WTC11 (cell line): ENCODE measurements around the gene LVRN. TPM values are rescaled to one million over a fixed set of nuclear protein-coding genes. Genes with fewer than 3 reads are reported as not detected.

Source experiments
- ATAC-seq: fragments of 200-7000 bp; cut with Tn5 transposase; 2 replicates; pipeline ENCODE4 v1.10.0; 2021; ENCODE audit warnings: mild to moderate bottlenecking, moderate library complexity
- CTCF ChIA-PET: fragments of 300-600 bp; sonication (Branson Sonifier 250); formaldehyde crosslinking; loops from one replicate; lab custom pipeline; 2021; ENCODE audit warnings: antibody characterized with exemption; lab: Charles Lee
- POLR2A ChIA-PET: fragments of 350-600 bp; sonication (Branson Sonifier 250); formaldehyde crosslinking; loops from one replicate; lab custom pipeline; 2021; ENCODE audit warnings: antibody characterized with exemption; lab: Charles Lee
- DNase-seq: peaks from one replicate; pipeline ENCODE4 v3.0.0; 2021; ENCODE audit warnings: low spot score
- H3K27ac Mint-ChIP-seq: 2 replicates; pipeline ENCODE4 v1.8.0; 2021; ENCODE audit warnings: mixed read lengths
- H3K27me3 Mint-ChIP-seq: 2 replicates; pipeline ENCODE4 v1.8.0; 2021; ENCODE audit warnings: low read depth, mild to moderate bottlenecking, moderate library complexity, mixed read lengths
- H3K36me3 Mint-ChIP-seq: 2 replicates; pipeline ENCODE4 v1.8.0; 2021; ENCODE audit warnings: mixed read lengths
- H3K4me1 Mint-ChIP-seq: 2 replicates; pipeline ENCODE4 v1.8.0; 2022; ENCODE audit warnings: mixed read lengths
- H3K4me3 Mint-ChIP-seq: 2 replicates; pipeline ENCODE4 v1.8.0; 2021; ENCODE audit warnings: mild to moderate bottlenecking, moderate library complexity, mixed read lengths
- H3K9me3 Mint-ChIP-seq: 2 replicates; pipeline ENCODE4 v1.8.0; 2021; ENCODE audit warnings: mixed read lengths
- CREB1 ChIP-seq: sonication (generic); formaldehyde crosslinking; IDR thresholded peaks from 2 replicates; pipeline ENCODE4 v1.8.0; 2023; ENCODE audit warnings: mild to moderate bottlenecking, missing genetic modification reagents
- GABPB1 ChIP-seq: sonication (generic); formaldehyde crosslinking; IDR thresholded peaks from 2 replicates; pipeline ENCODE4 v1.8.1; 2023; ENCODE audit warnings: mild to moderate bottlenecking, missing genetic modification reagents
- HMGA2 ChIP-seq: fragments of 250-450 bp; sonication (Bioruptor Pico); IDR thresholded peaks from 2 replicates; pipeline ENCODE4 v1.4.0; 2021; ENCODE audit warnings: mild to moderate bottlenecking, moderate library complexity
- HMGXB4 ChIP-seq: sonication (generic); formaldehyde crosslinking; IDR thresholded peaks from 2 replicates; pipeline ENCODE4 v1.8.1; 2023; ENCODE audit warnings: mild to moderate bottlenecking, moderate library complexity, missing genetic modification reagents
- IRF1 ChIP-seq: sonication (generic); formaldehyde crosslinking; IDR thresholded peaks from 2 replicates; pipeline ENCODE4 v1.8.0; 2023; ENCODE audit warnings: missing genetic modification reagents
- IRF2 ChIP-seq: sonication (generic); formaldehyde crosslinking; IDR thresholded peaks from 2 replicates; pipeline ENCODE4 v1.8.0; 2022; ENCODE audit warnings: low read depth, missing genetic modification reagents, borderline replicate concordance
- MLX ChIP-seq: sonication (generic); formaldehyde crosslinking; IDR thresholded peaks from 2 replicates; pipeline ENCODE4 v1.8.1; 2023; ENCODE audit warnings: mild to moderate bottlenecking, missing genetic modification reagents, moderate library complexity
- NFYB ChIP-seq: sonication (generic); formaldehyde crosslinking; conservative IDR thresholded peaks from 2 replicates; pipeline ENCODE4 v1.8.0; 2022; ENCODE audit warnings: low read depth, missing genetic modification reagents
- NR2C2 ChIP-seq: sonication (generic); formaldehyde crosslinking; IDR thresholded peaks from 2 replicates; pipeline ENCODE4 v1.8.0; 2022; ENCODE audit warnings: mild to moderate bottlenecking, missing genetic modification reagents
- OVOL2 ChIP-seq: fragments of 250-450 bp; sonication (Bioruptor Pico); IDR thresholded peaks from 2 replicates; pipeline ENCODE4 v1.9.0; 2021; ENCODE audit warnings: mild to moderate bottlenecking, borderline replicate concordance
- SMAD3 ChIP-seq: sonication (generic); formaldehyde crosslinking; IDR thresholded peaks from 2 replicates; pipeline ENCODE4 v1.8.0; 2022; ENCODE audit warnings: missing genetic modification reagents, mild to moderate bottlenecking, borderline replicate concordance
- SMAD4 ChIP-seq: sonication (generic); formaldehyde crosslinking; IDR thresholded peaks from 2 replicates; pipeline ENCODE4 v1.8.0; 2022; ENCODE audit warnings: mild to moderate bottlenecking, missing genetic modification reagents
- TEAD4 ChIP-seq: sonication (generic); formaldehyde crosslinking; IDR thresholded peaks from 2 replicates; pipeline ENCODE4 v1.8.0; 2022; ENCODE audit warnings: mild to moderate bottlenecking, missing genetic modification reagents
- ZNF121 ChIP-seq: sonication (generic); formaldehyde crosslinking; IDR thresholded peaks from 2 replicates; pipeline ENCODE4 v1.8.0; 2023; ENCODE audit warnings: missing genetic modification reagents
- ZNF219 ChIP-seq: sonication (generic); formaldehyde crosslinking; IDR thresholded peaks from 2 replicates; pipeline ENCODE4 v1.8.0; 2023; ENCODE audit warnings: missing genetic modification reagents, mild to moderate bottlenecking, borderline replicate concordance
- total RNA-seq: library from RNA; stranded (reverse); gene quantifications from 3 replicates; pipeline ENCODE4 v1.2.3, GENCODE V29; 2021
- TF ChIP-seq, protein P1 (sequence below): sonication (generic); formaldehyde crosslinking; IDR thresholded peaks from 2 replicates; pipeline ENCODE4 v1.8.0; 2022; ENCODE audit warnings: mild to moderate bottlenecking, missing genetic modification reagents
- TF ChIP-seq, protein P2 (sequence below): sonication (generic); formaldehyde crosslinking; IDR thresholded peaks from 2 replicates; pipeline ENCODE4 v1.8.1; 2023; ENCODE audit warnings: mild to moderate bottlenecking, missing genetic modification reagents, moderate library complexity
- TF ChIP-seq, protein P3 (sequence below): fragments of 250-450 bp; sonication (Bioruptor Pico); IDR thresholded peaks from 2 replicates; pipeline ENCODE4 v2.1.2; 2022; ENCODE audit warnings: mild to moderate bottlenecking, moderate library complexity
- TF ChIP-seq, protein P4 (sequence below): sonication (generic); formaldehyde crosslinking; conservative IDR thresholded peaks from 2 replicates; pipeline ENCODE4 v1.8.1; 2023; ENCODE audit warnings: mild to moderate bottlenecking, low read depth, missing genetic modification reagents, moderate library complexity

LVRN gene
- total RNA-seq, 1 experiment from 2014 or later, result 0.13 TPM

DNA sequence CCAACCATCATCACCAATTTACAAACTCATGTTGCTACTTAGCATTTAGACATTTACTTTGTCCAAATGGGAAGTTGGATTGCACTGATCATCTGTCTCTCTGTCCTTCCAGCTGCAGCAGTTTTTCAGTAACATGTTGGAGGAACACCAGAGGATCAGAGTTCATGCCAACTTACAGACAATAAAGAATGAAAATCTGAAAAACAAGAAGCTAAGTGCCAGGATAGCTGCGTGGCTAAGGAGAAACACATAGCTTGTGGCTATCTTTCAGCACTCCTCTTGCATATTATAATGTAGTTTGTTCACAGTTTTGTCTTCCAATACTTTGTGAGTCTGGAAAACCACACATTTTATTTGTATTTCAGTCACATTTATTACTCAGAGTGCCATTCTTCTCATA, 63.6 kb downstream of the LVRN start:
- ATAC-seq (no peak), DNase-seq (no peak)
- no peaks in the 10 kb centered on the region; the same call in 1 of the 2 replicates for H3K27me3 Mint-ChIP-seq
- no peaks in the 10 kb centered on the region for H3K36me3 Mint-ChIP-seq
- peaks cover 6% of the 10 kb centered on the region; the same call in 1 of the 2 replicates for H3K9me3 Mint-ChIP-seq
- POLR2A ChIA-PET, result no interaction called here
- no peak overlapping the region for H3K27ac Mint-ChIP-seq
- H3K4me3 Mint-ChIP-seq, result no peak overlapping the region
- CTCF ChIA-PET, result no interaction called here
- no peaks in the 10 kb centered on the region for H3K4me1 Mint-ChIP-seq
- TF ChIP-seq IRF2 (CRISPR knock-in tag) (no peak), HMGA2 (CRISPR knock-in tag) (no peak), NFYB (CRISPR knock-in tag) (no peak), OVOL2 (CRISPR knock-in tag) (no peak), ZNF121 (CRISPR knock-in tag) (no peak), SMAD4 (CRISPR knock-in tag) (no peak), NR2C2 (CRISPR knock-in tag) (no peak), ZNF219 (CRISPR knock-in tag) (no peak), HMGXB4 (CRISPR knock-in tag) (no peak), TEAD4 (CRISPR knock-in tag) (no peak), IRF1 (CRISPR knock-in tag) (no peak), CREB1 (no peak)
- TF ChIP-seq, protein P1, sequence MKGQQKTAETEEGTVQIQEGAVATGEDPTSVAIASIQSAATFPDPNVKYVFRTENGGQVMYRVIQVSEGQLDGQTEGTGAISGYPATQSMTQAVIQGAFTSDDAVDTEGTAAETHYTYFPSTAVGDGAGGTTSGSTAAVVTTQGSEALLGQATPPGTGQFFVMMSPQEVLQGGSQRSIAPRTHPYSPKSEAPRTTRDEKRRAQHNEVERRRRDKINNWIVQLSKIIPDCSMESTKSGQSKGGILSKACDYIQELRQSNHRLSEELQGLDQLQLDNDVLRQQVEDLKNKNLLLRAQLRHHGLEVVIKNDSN (CRISPR knock-in tag), result no peak
- TF ChIP-seq, protein P2, sequence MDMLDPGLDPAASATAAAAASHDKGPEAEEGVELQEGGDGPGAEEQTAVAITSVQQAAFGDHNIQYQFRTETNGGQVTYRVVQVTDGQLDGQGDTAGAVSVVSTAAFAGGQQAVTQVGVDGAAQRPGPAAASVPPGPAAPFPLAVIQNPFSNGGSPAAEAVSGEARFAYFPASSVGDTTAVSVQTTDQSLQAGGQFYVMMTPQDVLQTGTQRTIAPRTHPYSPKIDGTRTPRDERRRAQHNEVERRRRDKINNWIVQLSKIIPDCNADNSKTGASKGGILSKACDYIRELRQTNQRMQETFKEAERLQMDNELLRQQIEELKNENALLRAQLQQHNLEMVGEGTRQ, result no peak
- TF ChIP-seq, protein P3, sequence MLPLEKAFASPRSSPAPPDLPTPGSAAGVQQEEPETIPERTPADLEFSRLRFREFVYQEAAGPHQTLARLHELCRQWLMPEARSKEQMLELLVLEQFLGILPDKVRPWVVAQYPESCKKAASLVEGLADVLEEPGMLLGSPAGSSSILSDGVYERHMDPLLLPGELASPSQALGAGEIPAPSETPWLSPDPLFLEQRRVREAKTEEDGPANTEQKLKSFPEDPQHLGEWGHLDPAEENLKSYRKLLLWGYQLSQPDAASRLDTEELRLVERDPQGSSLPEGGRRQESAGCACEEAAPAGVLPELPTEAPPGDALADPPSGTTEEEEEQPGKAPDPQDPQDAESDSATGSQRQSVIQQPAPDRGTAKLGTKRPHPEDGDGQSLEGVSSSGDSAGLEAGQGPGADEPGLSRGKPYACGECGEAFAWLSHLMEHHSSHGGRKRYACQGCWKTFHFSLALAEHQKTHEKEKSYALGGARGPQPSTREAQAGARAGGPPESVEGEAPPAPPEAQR (CRISPR knock-in tag), result no peak

GRCh38 chr5:116032094-116032517, 69.8 kb downstream of the LVRN start, which contains the start of gene ARL14EPL:
Gene ARL14EPL (plus strand): TSS chr5:116032472. CDS start chr5:116051466, 18,994 bp downstream.
- no peaks in the 10 kb centered on the region for H3K9me3 Mint-ChIP-seq
- H3K36me3 Mint-ChIP-seq, result no peaks in the 10 kb centered on the region
- ChIA-PET POLR2A (no interaction called here), CTCF (no interaction called here)
- peaks cover 9% of the 10 kb centered on the region for H3K4me1 Mint-ChIP-seq
- peak; percentile 17 for DNase-seq
- H3K27me3 Mint-ChIP-seq, result no peaks in the 10 kb centered on the region; the same call in 1 of the 2 replicates
- H3K4me3 Mint-ChIP-seq, result no peak within 1 kb of the TSS
- TF ChIP-seq SMAD3 (CRISPR knock-in tag) (no peak), MLX (CRISPR knock-in tag) (no peak), GABPB1 (peak; percentile 40; the same call in 1 of the 2 replicates)
- TF ChIP-seq, protein P4, sequence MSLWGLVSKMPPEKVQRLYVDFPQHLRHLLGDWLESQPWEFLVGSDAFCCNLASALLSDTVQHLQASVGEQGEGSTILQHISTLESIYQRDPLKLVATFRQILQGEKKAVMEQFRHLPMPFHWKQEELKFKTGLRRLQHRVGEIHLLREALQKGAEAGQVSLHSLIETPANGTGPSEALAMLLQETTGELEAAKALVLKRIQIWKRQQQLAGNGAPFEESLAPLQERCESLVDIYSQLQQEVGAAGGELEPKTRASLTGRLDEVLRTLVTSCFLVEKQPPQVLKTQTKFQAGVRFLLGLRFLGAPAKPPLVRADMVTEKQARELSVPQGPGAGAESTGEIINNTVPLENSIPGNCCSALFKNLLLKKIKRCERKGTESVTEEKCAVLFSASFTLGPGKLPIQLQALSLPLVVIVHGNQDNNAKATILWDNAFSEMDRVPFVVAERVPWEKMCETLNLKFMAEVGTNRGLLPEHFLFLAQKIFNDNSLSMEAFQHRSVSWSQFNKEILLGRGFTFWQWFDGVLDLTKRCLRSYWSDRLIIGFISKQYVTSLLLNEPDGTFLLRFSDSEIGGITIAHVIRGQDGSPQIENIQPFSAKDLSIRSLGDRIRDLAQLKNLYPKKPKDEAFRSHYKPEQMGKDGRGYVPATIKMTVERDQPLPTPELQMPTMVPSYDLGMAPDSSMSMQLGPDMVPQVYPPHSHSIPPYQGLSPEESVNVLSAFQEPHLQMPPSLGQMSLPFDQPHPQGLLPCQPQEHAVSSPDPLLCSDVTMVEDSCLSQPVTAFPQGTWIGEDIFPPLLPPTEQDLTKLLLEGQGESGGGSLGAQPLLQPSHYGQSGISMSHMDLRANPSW (CRISPR knock-in tag), result no peak
- ATAC-seq, result peak; percentile 80
- H3K27ac Mint-ChIP-seq, result no peak within 1 kb of the TSS
